ENCODE data around the gene BABAM2.
"Not testable (repeated sequence)": the region's sequence is repeated elsewhere in the genome, so short reads cannot be mapped to it uniquely, and the experiment has no call there.

Gene BABAM2

GRCh38 chr2:28316546-28317335, 426.2 kb downstream of the BABAM2 start:
- no peak for DNase-seq (ENCODE audit: low spot score)

GRCh38 chr2:28317390-28317789, 426.9 kb downstream of the BABAM2 start:
- DNase-seq (ENCODE audit: low spot score) = no peak

- no peak for DNase-seq (ENCODE audit: low spot score)
These were observed 427.5 kb downstream of the BABAM2 start for GRCh38 chr2:28318023-28318422.

- no peak for DNase-seq (ENCODE audit: low spot score)
These were observed 428.1 kb downstream of the BABAM2 start for GRCh38 chr2:28318462-28319117.

GRCh38 chr2:28319118-28320008, 428.8 kb downstream of the BABAM2 start:
- DNase-seq (ENCODE audit: low spot score) = no peak

- DNase-seq (ENCODE audit: low spot score) = no peak
These were observed 429.5 kb downstream of the BABAM2 start for GRCh38 chr2:28320009-28320365.

GRCh38 chr2:28320371-28320770, 429.8 kb downstream of the BABAM2 start:
- DNase-seq (ENCODE audit: low spot score) = no peak

- DNase-seq (ENCODE audit: low spot score) = no peak
These were observed 430.9 kb downstream of the BABAM2 start for GRCh38 chr2:28321426-28321825.

- no peak for DNase-seq (ENCODE audit: low spot score)
These were observed 431.5 kb downstream of the BABAM2 start for GRCh38 chr2:28322051-28322450.

GRCh38 chr2:28322456-28322855, 431.9 kb downstream of the BABAM2 start:
- DNase-seq (ENCODE audit: low spot score) = no peak

GRCh38 chr2:28322981-28323396, 432.5 kb downstream of the BABAM2 start:
- no peak for DNase-seq (ENCODE audit: low spot score)

GRCh38 chr2:28325173-28325566, 434.6 kb downstream of the BABAM2 start:
- no peak for DNase-seq (ENCODE audit: low spot score)

- DNase-seq (ENCODE audit: low spot score) = no peak
These were observed 435.3 kb downstream of the BABAM2 start for GRCh38 chr2:28325567-28326468.

- no peak for DNase-seq (ENCODE audit: low spot score)
These were observed 435.9 kb downstream of the BABAM2 start for GRCh38 chr2:28326469-28326805.

- no peak for DNase-seq (ENCODE audit: low spot score)
These were observed 436.5 kb downstream of the BABAM2 start for GRCh38 chr2:28326881-28327505.

- no peak for DNase-seq (ENCODE audit: low spot score)
These were observed 437.0 kb downstream of the BABAM2 start for GRCh38 chr2:28327581-28327955.

GRCh38 chr2:28327956-28328922, 437.7 kb downstream of the BABAM2 start:
- DNase-seq (ENCODE audit: low spot score) = no peak

GRCh38 chr2:28329184-28329583, 438.7 kb downstream of the BABAM2 start:
- no peak for DNase-seq (ENCODE audit: low spot score)

- DNase-seq (ENCODE audit: low spot score) = not testable (repeated sequence)
These were observed 440.2 kb downstream of the BABAM2 start for GRCh38 chr2:28330722-28331121.

GRCh38 chr2:28331797-28332196, 441.3 kb downstream of the BABAM2 start:
- not testable (repeated sequence) for DNase-seq (ENCODE audit: low spot score)
